ENCODE measurements around the gene ZNF407.

GRCh38 chr18:75052475-75052874 lies 454.8 kb downstream of the ZNF407 start:
- no peak for TF ChIP-seq CTCF (tag by site-specific recombination; IDR thresholded peaks at IDR 0.05)
- TF ChIP-seq ZNF426 (tag by site-specific recombination; IDR thresholded peaks at IDR 0.05) = no peak
- TF ChIP-seq ZNF155 (tag by site-specific recombination; IDR thresholded peaks at IDR 0.05) = no peak
- TF ChIP-seq ZNF518A (tag by site-specific recombination; conservative IDR thresholded peaks at IDR 0.05; ENCODE audit: low read depth) = no peak
- TF ChIP-seq PRDM1 (tag by site-specific recombination; IDR thresholded peaks at IDR 0.05) = no peak
- TF ChIP-seq ZNF658 (tag by site-specific recombination; IDR thresholded peaks at IDR 0.05) = no peak
- TF ChIP-seq PBX3 (CRISPR knock-in tag; IDR thresholded peaks at IDR 0.05) = no peak
- TF ChIP-seq KLF1 (tag by site-specific recombination; IDR thresholded peaks at IDR 0.05) = no peak

All from HEK293 (cell line).